ENCODE results near the gene MYRF.

MYRF gene

DNA sequence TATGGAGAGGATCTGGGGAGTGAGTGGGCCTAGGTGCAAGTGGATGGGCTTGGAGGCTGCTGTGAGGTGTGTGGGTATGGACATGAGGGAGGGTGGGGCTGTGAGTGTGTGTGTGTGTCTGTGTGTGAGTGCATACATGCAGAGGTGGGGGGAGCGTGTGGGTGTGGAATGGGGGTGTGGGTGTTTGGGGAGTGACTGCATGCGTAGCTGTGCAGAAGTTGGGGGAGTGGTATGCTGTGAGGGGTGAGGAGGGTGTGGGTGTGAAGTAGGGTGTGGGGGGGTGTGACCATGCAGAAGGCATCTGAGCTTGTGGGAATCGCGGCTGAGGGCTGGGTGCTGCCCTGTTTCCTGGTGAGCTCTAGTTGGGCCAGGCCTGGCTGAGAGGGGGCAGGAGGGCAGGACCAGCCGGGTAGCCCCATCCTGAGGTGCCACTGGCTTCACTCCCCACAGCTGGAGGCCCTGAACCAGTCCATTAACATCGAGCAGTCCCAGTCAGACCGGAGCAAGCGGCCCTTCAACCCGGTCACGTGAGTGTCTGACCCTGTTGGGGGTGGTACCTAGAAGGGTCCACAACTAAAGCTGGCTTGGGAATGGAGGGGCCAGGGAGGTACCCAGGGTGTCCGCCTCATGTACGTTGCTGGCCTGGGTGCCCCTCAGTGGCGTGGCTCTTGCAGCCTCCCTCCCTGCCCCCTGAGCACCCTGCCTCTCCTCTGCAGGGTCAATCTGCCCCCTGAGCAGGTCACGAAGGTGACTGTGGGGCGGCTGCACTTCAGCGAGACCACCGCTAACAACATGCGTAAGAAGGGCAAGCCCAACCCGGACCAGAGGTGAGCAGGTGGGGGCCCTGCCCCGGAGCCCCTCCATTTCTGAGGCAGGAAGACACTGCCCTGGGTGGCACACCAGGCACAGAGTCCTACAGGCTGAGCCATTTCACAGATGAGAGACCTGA is 23.4 kb downstream of the MYRF start:
- Histone ChIP-seq H3K27me3 (ENCODE audit: insufficient read depth, low read length, poor library complexity, severe bottlenecking) (no peaks in the 10 kb centered on the region), H3K4me3 (ENCODE audit: low read length, poor library complexity, severe bottlenecking) (no peak overlapping the region), H3K36me3 (ENCODE audit: insufficient read depth, low read length) (no peaks in the 10 kb centered on the region), H3F3A (ENCODE audit: low read depth) (no peaks in the 10 kb centered on the region), H3K4me1 (ENCODE audit: insufficient read depth, low read length, poor library complexity, severe bottlenecking) (no peaks in the 10 kb centered on the region), H2AFZ (ENCODE audit: low read length) (no peak overlapping the region), H3K9me2 (replicated peaks; ENCODE audit: low read depth, low read length) (no peaks in the 10 kb centered on the region), H3K9me3 (ENCODE audit: insufficient read depth, low read depth, low read length) (no peaks in the 10 kb centered on the region), H3K9ac (ENCODE audit: low read depth, low read length, poor library complexity, severe bottlenecking) (no peak overlapping the region), H3K79me2 (ENCODE audit: insufficient read depth, low read length) (no peaks in the 10 kb centered on the region), H3K4me2 (ENCODE audit: low read depth, low read length, poor library complexity, severe bottlenecking) (no peak overlapping the region), H4K20me1 (ENCODE audit: insufficient read depth, low read length, poor library complexity, severe bottlenecking) (no peaks in the 10 kb centered on the region)
- TF ChIP-seq, protein P1, sequence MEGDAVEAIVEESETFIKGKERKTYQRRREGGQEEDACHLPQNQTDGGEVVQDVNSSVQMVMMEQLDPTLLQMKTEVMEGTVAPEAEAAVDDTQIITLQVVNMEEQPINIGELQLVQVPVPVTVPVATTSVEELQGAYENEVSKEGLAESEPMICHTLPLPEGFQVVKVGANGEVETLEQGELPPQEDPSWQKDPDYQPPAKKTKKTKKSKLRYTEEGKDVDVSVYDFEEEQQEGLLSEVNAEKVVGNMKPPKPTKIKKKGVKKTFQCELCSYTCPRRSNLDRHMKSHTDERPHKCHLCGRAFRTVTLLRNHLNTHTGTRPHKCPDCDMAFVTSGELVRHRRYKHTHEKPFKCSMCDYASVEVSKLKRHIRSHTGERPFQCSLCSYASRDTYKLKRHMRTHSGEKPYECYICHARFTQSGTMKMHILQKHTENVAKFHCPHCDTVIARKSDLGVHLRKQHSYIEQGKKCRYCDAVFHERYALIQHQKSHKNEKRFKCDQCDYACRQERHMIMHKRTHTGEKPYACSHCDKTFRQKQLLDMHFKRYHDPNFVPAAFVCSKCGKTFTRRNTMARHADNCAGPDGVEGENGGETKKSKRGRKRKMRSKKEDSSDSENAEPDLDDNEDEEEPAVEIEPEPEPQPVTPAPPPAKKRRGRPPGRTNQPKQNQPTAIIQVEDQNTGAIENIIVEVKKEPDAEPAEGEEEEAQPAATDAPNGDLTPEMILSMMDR (conservative IDR thresholded peaks at IDR 0.05; ENCODE audit: low read length): no peak
- no peak for TF ChIP-seq EZH2phosphoT487 (IDR thresholded peaks at IDR 0.05; ENCODE audit: borderline replicate concordance)

DNA sequence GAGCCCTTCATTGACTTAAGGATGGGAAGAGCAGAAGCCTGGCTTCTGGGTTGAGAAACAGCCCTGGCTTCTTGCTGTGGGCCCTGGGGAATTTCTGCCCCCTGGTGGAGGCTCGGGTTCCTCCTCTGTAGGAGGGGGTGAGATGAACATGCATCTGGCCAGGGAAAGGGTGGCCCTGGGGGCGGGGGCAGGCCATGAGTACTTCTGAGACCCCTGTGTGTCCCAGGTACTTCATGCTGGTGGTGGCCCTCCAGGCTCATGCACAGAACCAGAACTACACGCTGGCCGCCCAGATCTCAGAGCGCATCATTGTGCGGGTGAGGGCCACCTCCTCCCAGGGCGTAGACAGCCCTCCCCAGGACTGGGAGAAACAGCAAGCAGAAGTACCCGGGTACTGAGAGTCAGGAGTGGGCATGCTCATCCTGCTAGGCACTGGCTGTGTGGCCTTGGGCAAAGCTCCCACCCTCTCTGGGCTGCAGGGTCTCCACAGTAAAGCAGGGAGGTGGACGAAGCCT is 24.2 kb downstream of the MYRF start:
- Histone ChIP-seq H3K4me2 (ENCODE audit: low read depth, low read length, poor library complexity, severe bottlenecking) (no peak overlapping the region), H3K27me3 (ENCODE audit: insufficient read depth, low read length, poor library complexity, severe bottlenecking) (no peaks in the 10 kb centered on the region), H3K9ac (ENCODE audit: low read depth, low read length, poor library complexity, severe bottlenecking) (no peak overlapping the region), H3K9me3 (ENCODE audit: insufficient read depth, low read depth, low read length) (no peaks in the 10 kb centered on the region), H3F3A (ENCODE audit: low read depth) (no peaks in the 10 kb centered on the region), H3K79me2 (ENCODE audit: insufficient read depth, low read length) (no peaks in the 10 kb centered on the region), H3K9me2 (replicated peaks; ENCODE audit: low read depth, low read length) (no peaks in the 10 kb centered on the region), H3K4me3 (ENCODE audit: low read length, poor library complexity, severe bottlenecking) (no peak overlapping the region), H4K20me1 (ENCODE audit: insufficient read depth, low read length, poor library complexity, severe bottlenecking) (no peaks in the 10 kb centered on the region), H3K36me3 (ENCODE audit: insufficient read depth, low read length) (no peaks in the 10 kb centered on the region), H2AFZ (ENCODE audit: low read length) (no peak overlapping the region), H3K4me1 (ENCODE audit: insufficient read depth, low read length, poor library complexity, severe bottlenecking) (no peaks in the 10 kb centered on the region)
- TF ChIP-seq, protein P1 (conservative IDR thresholded peaks at IDR 0.05; ENCODE audit: low read length): peak; percentile 83
- TF ChIP-seq EZH2phosphoT487 (IDR thresholded peaks at IDR 0.05; ENCODE audit: borderline replicate concordance): no peak

DNA sequence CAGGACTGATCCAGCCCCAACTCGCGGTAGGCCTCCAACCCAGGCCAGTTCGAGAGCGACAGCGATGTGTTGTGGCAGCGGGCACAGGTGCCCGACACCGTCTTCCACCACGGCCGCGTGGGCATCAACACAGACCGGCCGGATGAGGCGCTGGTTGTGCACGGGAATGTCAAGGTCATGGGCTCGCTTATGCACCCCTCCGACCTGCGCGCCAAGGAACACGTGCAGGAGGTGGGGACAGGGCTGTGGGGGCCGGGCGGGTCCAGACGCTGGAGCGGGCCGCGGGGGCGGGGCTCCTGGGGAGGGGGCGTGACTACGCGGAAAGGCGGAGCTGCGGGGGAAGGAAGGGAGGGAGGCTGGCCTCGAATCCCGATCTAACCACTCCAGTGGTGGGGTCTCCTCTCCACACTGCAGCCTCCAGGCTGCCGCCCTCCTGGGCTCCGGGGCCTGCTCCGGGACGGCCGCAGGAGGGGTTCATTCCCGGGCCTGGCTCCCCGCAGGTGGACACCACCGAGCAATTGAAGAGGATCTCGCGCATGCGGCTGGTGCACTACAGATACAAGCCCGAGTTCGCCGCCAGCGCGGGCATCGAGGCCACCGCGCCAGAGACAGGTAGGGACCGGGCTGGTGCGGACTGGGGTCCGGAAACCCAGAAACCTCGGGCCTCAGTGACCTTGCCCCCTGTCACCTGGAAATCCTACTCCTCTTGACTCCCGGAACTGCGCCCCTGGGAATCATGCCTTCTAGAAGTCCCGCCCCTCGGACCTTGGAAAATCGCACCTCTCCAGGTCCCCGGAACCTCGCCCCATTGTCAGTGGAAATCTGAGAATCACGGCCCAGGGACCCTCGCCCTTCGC is 25.0 kb downstream of the MYRF start:
- Histone ChIP-seq H3K79me2 (ENCODE audit: insufficient read depth, low read length) (no peaks in the 10 kb centered on the region), H3K4me3 (ENCODE audit: low read length, poor library complexity, severe bottlenecking) (no peak overlapping the region), H3K4me2 (ENCODE audit: low read depth, low read length, poor library complexity, severe bottlenecking) (no peak overlapping the region), H3K9me3 (ENCODE audit: insufficient read depth, low read depth, low read length) (no peaks in the 10 kb centered on the region), H2AFZ (ENCODE audit: low read length) (no peak overlapping the region), H3K36me3 (ENCODE audit: insufficient read depth, low read length) (no peaks in the 10 kb centered on the region), H3K9ac (ENCODE audit: low read depth, low read length, poor library complexity, severe bottlenecking) (no peak overlapping the region), H3F3A (ENCODE audit: low read depth) (no peaks in the 10 kb centered on the region), H3K4me1 (ENCODE audit: insufficient read depth, low read length, poor library complexity, severe bottlenecking) (no peaks in the 10 kb centered on the region), H3K27me3 (ENCODE audit: insufficient read depth, low read length, poor library complexity, severe bottlenecking) (no peaks in the 10 kb centered on the region), H3K9me2 (replicated peaks; ENCODE audit: low read depth, low read length) (no peaks in the 10 kb centered on the region), H4K20me1 (ENCODE audit: insufficient read depth, low read length, poor library complexity, severe bottlenecking) (no peaks in the 10 kb centered on the region)
- TF ChIP-seq, protein P1 (conservative IDR thresholded peaks at IDR 0.05; ENCODE audit: low read length): no peak
- TF ChIP-seq EZH2phosphoT487 (IDR thresholded peaks at IDR 0.05; ENCODE audit: borderline replicate concordance): no peak
